Neural crest cell (in vitro differentiated cells): ENCODE measurements around the gene SIK3. TPM values are rescaled to one million over a fixed set of nuclear protein-coding genes. Genes with fewer than 3 reads are reported as not detected.

ENCODE experiments used
- DNase-seq: peaks from one replicate; pipeline ENCODE4 v3.0.0; 2021; ENCODE audit warnings: low read depth, mixed read lengths, low spot score
- H3K27ac Mint-ChIP-seq: one replicate; pipeline ENCODE4 v1.8.0; 2021; ENCODE audit warnings: mild to moderate bottlenecking, mixed read lengths; ENCODE audit not compliant: unreplicated experiment
- H3K27me3 Mint-ChIP-seq: 2 replicates; pipeline ENCODE4 v1.8.0; 2021; ENCODE audit warnings: low read depth, mild to moderate bottlenecking, mixed read lengths
- H3K36me3 Mint-ChIP-seq: 2 replicates; pipeline ENCODE4 v1.8.0; 2021; ENCODE audit warnings: low read depth, mild to moderate bottlenecking, mixed read lengths
- H3K4me1 Mint-ChIP-seq: 2 replicates; pipeline ENCODE4 v1.8.0; 2021; ENCODE audit warnings: mixed read lengths
- H3K4me3 Mint-ChIP-seq: one replicate; pipeline ENCODE4 v1.8.0; 2021; ENCODE audit warnings: mild to moderate bottlenecking, mixed read lengths
- H3K9me3 Mint-ChIP-seq: 2 replicates; pipeline ENCODE4 v1.8.0; 2021; ENCODE audit warnings: mixed read lengths
- CTCF ChIP-seq: fragments of 200-600 bp; sonication (generic); conservative IDR thresholded peaks from 2 replicates; pipeline ENCODE4 v1.5.0; 2021; ENCODE audit warnings: antibody characterized with exemption, mild to moderate bottlenecking
- total RNA-seq: library from RNA; stranded (reverse); gene quantifications from 2 replicates; pipeline ENCODE4 v1.2.1, GENCODE V29; 2021

Gene SIK3
- total RNA-seq, 1 donor from 2014 or later: 39.7 TPM

- Mint-ChIP-seq H3K27me3 (no peaks in the 10 kb centered on the region), H3K36me3 (peaks cover 6% of the 10 kb centered on the region), H3K4me3 (no peak overlapping the region), H3K27ac (no peak overlapping the region), H3K9me3 (peaks cover 2% of the 10 kb centered on the region), H3K4me1 (peaks cover 9% of the 10 kb centered on the region)
- DNase-seq: no peak
- no peak for TF ChIP-seq CTCF
Observed at GRCh38 chr11:116935089-116935488, 163.1 kb downstream of the SIK3 start.

DNA sequence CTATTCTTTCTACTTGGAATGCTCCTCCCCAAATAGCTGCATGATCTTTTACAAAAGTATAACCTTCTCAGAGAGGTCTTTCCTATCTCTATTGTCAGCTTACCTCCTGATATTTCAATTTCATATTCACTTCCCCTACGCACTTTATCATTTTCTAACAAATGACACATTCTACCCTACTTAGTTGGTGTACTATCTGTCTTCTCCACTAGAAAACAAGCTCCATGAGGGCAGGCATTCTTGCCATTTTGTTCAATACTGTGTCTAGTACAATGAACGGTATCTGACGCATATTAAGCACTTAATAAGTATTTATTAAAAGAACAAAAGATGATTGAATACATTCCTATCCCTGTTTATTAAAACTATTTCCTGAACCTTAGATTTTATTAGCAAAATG is 164.3 kb downstream of the SIK3 start:
- H3K4me1 Mint-ChIP-seq: peaks cover 11% of the 10 kb centered on the region
- no peak for TF ChIP-seq CTCF
- peaks cover 6% of the 10 kb centered on the region for H3K36me3 Mint-ChIP-seq
- DNase-seq: no peak
- H3K27me3 Mint-ChIP-seq: no peaks in the 10 kb centered on the region
- H3K9me3 Mint-ChIP-seq: peaks cover 2% of the 10 kb centered on the region
- no peak overlapping the region for H3K4me3 Mint-ChIP-seq
- no peak overlapping the region for H3K27ac Mint-ChIP-seq

GRCh38 chr11:116932181-116932580 is 166.0 kb downstream of the SIK3 start:
- TF ChIP-seq CTCF: no peak
- Mint-ChIP-seq H3K36me3 (peaks cover 6% of the 10 kb centered on the region), H3K9me3 (peaks cover 2% of the 10 kb centered on the region), H3K27ac (no peak overlapping the region), H3K4me1 (peaks cover 11% of the 10 kb centered on the region), H3K27me3 (no peaks in the 10 kb centered on the region), H3K4me3 (no peak overlapping the region)
- DNase-seq: no peak

DNA sequence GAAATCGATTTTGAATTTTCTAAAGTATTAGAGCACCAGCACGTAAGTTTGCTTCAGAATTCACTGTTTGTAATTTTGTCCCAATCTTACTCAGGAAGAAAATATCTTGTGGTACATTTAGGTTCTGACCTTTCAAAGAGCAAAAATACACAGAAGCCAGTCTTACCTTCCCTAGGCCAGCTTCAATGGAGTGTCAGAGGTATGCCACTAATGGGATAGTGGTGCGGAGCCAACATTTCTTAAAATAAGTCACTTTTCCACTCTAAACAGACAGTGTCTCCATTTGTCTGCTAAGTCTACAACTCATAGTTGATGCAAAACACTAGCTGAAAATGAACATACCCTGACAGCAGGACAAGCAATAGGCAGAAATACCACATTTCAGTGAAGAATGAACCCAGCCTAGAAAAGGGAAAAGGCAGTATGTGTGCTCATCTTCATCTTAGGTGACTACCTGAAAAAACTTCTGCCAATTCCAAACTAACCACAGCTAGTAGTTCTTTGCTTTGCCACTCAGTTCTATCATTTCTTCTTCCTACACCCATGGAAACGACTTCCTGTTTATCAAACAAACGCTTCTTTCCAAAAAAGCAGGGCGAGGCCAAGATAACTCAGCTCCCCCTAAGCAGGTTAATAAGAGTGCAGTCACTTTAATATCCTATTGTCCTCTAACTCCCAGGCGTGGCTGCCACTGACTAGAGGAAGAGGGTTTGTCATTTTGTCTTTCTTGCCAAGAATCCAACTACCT is 166.8 kb downstream of the SIK3 start:
- DNase-seq: no peak
- H3K36me3 Mint-ChIP-seq: peaks cover 3% of the 10 kb centered on the region
- peaks cover 2% of the 10 kb centered on the region for H3K9me3 Mint-ChIP-seq
- H3K27ac Mint-ChIP-seq: no peak overlapping the region
- no peak for TF ChIP-seq CTCF
- peaks cover 11% of the 10 kb centered on the region for H3K4me1 Mint-ChIP-seq
- H3K27me3 Mint-ChIP-seq: no peaks in the 10 kb centered on the region
- H3K4me3 Mint-ChIP-seq: no peak overlapping the region

GRCh38 chr11:116930586-116930985 is 167.6 kb downstream of the SIK3 start:
- H3K27ac Mint-ChIP-seq: no peak overlapping the region
- no peak for TF ChIP-seq CTCF

More at GRCh38 chr11:116930586-116930985, 167.6 kb downstream of the SIK3 start:
- H3K27me3 Mint-ChIP-seq: no peaks in the 10 kb centered on the region
- no peak overlapping the region for H3K4me3 Mint-ChIP-seq
- peaks cover 11% of the 10 kb centered on the region for H3K4me1 Mint-ChIP-seq
- peaks cover 2% of the 10 kb centered on the region for H3K9me3 Mint-ChIP-seq
- H3K36me3 Mint-ChIP-seq: peaks cover 6% of the 10 kb centered on the region
- DNase-seq: no peak
